HCT116 (cell line): ENCODE measurements around the gene CKMT2. TPM values are rescaled to one million over a fixed set of nuclear protein-coding genes. Genes with fewer than 3 reads are reported as not detected.

ENCODE experiments used
- ATAC-seq: fragments of 200-7000 bp; cut with Tn5 transposase; 2 replicates; pipeline ENCODE4 v1.9.1; 2020; ENCODE audit warnings: mild to moderate bottlenecking, moderate library complexity
- BruUV-seq: library from RNA; stranded (reverse); fragments of 400-500 nt; replicated peaks from 2 replicates; lab custom pipeline; 2021; lab: Mats Ljungman, UMichigan
- CTCF ChIA-PET: fragments of 300-600 bp; sonication (Branson Sonifier 250); formaldehyde crosslinking; loops from one replicate; lab custom pipeline; 2021; ENCODE audit warnings: antibody characterized with exemption; lab: Charles Lee
- POLR2A ChIA-PET: fragments of 300-600, 350-600 bp; sonication (Branson Sonifier 250); formaldehyde crosslinking; loops from one replicate; lab custom pipeline; 2021; ENCODE audit warnings: antibody characterized with exemption; lab: Charles Lee
- RAD21 ChIA-PET, 2 experiments: fragments of 300-600 bp; sonication (Branson Sonifier 250); formaldehyde crosslinking; loops; one replicate each; lab custom pipeline; 2023; ENCODE audit warnings: low total read pairs in 2 of 2; ENCODE audit not compliant: uncharacterized antibody in 2 of 2, unreplicated experiment in 2 of 2, low non-redundant PET in 1 of 2; lab: Charles Lee
- DNase-seq: peaks from one replicate; pipeline ENCODE4 v3.0.0-alpha.2; 2010; ENCODE audit warnings: low read depth, low spot score
- H2AFZ ChIP-seq: fragments of 200-600 bp; shearing (Covaris generic), sonication (generic); 2 replicates; pipeline ENCODE4 v1.6.1; 2017; ENCODE audit warnings: low read depth, mixed run types, mixed read lengths, antibody characterized with exemption, low read length; ENCODE audit not compliant: poor library complexity, severe bottlenecking
- H3K27ac ChIP-seq: 2 replicates; pipeline ENCODE4 v1.5.1; 2012; ENCODE audit warnings: low read depth, low read length
- H3K27me3 ChIP-seq: fragments of 200-600 bp; sonication (generic); 2 replicates; pipeline ENCODE4 v1.6.1; 2016; ENCODE audit warnings: mixed run types, low read length, mixed read lengths; ENCODE audit not compliant: insufficient read depth
- H3K36me3 ChIP-seq, 2 experiments: fragments of 200-500 bp in 1 of 2; fragments of 200-600 bp in 1 of 2; sonication (Bioruptor generic) in 1 of 2; sonication (generic) in 1 of 2; 2 replicates each; pipeline versions ENCODE4 v1.5.1 to v1.6.1; 2014 to 2016; ENCODE audit warnings: low read length in 2 of 2, inconsistent platforms in 1 of 2, mixed read lengths in 1 of 2, mixed run types in 1 of 2; ENCODE audit not compliant: insufficient read depth in 2 of 2, control insufficient read depth in 1 of 2
- H3K4me1 ChIP-seq, 2 experiments: fragments of 200-600 bp in 1 of 2; sonication (generic) in 1 of 2; 2 replicates each; pipeline versions ENCODE4 v1.5.1 to v1.6.1; 2012 to 2017; ENCODE audit warnings: low read length in 2 of 2, inconsistent platforms in 1 of 2, mild to moderate bottlenecking in 1 of 2, mixed read lengths in 1 of 2, mixed run types in 1 of 2, moderate library complexity in 1 of 2; ENCODE audit not compliant: insufficient read depth in 2 of 2, control insufficient read depth in 1 of 2
- H3K4me2 ChIP-seq: fragments of 200-600 bp; sonication (generic); 2 replicates; pipeline ENCODE4 v1.6.1; 2017; ENCODE audit warnings: mixed run types, low read length, mixed read lengths
- H3K4me3 ChIP-seq, 2 experiments: fragments of 200-600 bp in 1 of 2; sonication (generic) in 1 of 2; replicated peaks in 1 of 2; 2 replicates each; pipeline ENCODE4 v1.5.1; 2011 to 2016; ENCODE audit warnings: low read length in 2 of 2, control low read depth in 1 of 2, low read depth in 1 of 2, mild to moderate bottlenecking in 1 of 2, mixed read lengths in 1 of 2, mixed run types in 1 of 2
- H3K79me2 ChIP-seq: fragments of 200-600 bp; sonication (generic); 2 replicates; pipeline ENCODE4 v1.6.1; 2017; ENCODE audit warnings: mild to moderate bottlenecking, mixed run types, low read length, moderate library complexity, mixed read lengths; ENCODE audit not compliant: insufficient read depth
- H3K9ac ChIP-seq: fragments of 200-600 bp; sonication (generic); 2 replicates; pipeline ENCODE4 v1.6.1; 2016; ENCODE audit warnings: low read length, mixed read lengths
- H3K9me2 ChIP-seq: fragments of 200-600 bp; sonication (generic), shearing (Covaris generic); 2 replicates; pipeline ENCODE4 v1.6.1; 2017; ENCODE audit warnings: mixed run types, mild to moderate bottlenecking, moderate library complexity; ENCODE audit not compliant: insufficient read depth
- H3K9me3 ChIP-seq, 2 experiments: fragments of 200-500 bp in 1 of 2; fragments of 200-600 bp in 1 of 2; sonication (Bioruptor generic) in 1 of 2; sonication (generic) in 1 of 2; 2 replicates each; pipeline ENCODE4 v1.6.1; 2014 to 2017; ENCODE audit warnings: low read length in 2 of 2, mixed read lengths in 2 of 2, inconsistent platforms in 1 of 2, low read depth in 1 of 2, mild to moderate bottlenecking in 1 of 2, mixed run types in 1 of 2, moderate library complexity in 1 of 2; ENCODE audit not compliant: control insufficient read depth in 1 of 2, insufficient read depth in 1 of 2
- H4K20me1 ChIP-seq: fragments of 200-600 bp; sonication (generic), shearing (Covaris generic); 2 replicates; pipeline ENCODE4 v1.6.1; 2017; ENCODE audit warnings: mixed run types, mild to moderate bottlenecking, moderate library complexity; ENCODE audit not compliant: insufficient read depth
- ATF3 ChIP-seq: IDR thresholded peaks from 2 replicates; pipeline ENCODE4 v1.6.1; 2012
- CBX3 ChIP-seq: IDR thresholded peaks from 2 replicates; pipeline ENCODE4 v1.6.1; 2012; ENCODE audit warnings: low read depth
- CEBPB ChIP-seq: IDR thresholded peaks from 2 replicates; pipeline ENCODE4 v1.6.1; 2012; ENCODE audit warnings: low read depth
- EGR1 ChIP-seq: IDR thresholded peaks from 2 replicates; pipeline ENCODE4 v1.6.1; 2012; ENCODE audit warnings: low read depth
- ELF1 ChIP-seq: IDR thresholded peaks from 2 replicates; pipeline ENCODE4 v1.6.1; 2012; ENCODE audit warnings: low read depth, borderline replicate concordance
- EZH2 ChIP-seq: fragments of 200-600 bp; sonication (generic); IDR thresholded peaks from 2 replicates; pipeline ENCODE4 v1.6.1; 2017; ENCODE audit warnings: antibody characterized with exemption, mixed run types
- FOSL1 ChIP-seq: IDR thresholded peaks from 2 replicates; pipeline ENCODE4 v1.6.1; 2012; ENCODE audit warnings: low read depth
- JUND ChIP-seq: IDR thresholded peaks from 2 replicates; pipeline ENCODE4 v1.6.1; 2012
- POLR2A ChIP-seq: IDR thresholded peaks from 2 replicates; pipeline ENCODE4 v1.7.0; 2011; ENCODE audit warnings: borderline replicate concordance; ENCODE audit not compliant: insufficient read depth, insufficient read length; ENCODE audit errors: extremely low read depth
- RAD21 ChIP-seq: IDR thresholded peaks from 2 replicates; pipeline ENCODE4 v1.6.1; 2012; ENCODE audit warnings: low read depth, mild to moderate bottlenecking
- REST ChIP-seq: IDR thresholded peaks from 2 replicates; pipeline ENCODE4 v1.6.1; 2012; ENCODE audit warnings: low read depth
- SP1 ChIP-seq: IDR thresholded peaks from 2 replicates; pipeline ENCODE4 v1.6.1; 2012; ENCODE audit warnings: low read depth
- YY1 ChIP-seq: IDR thresholded peaks from 2 replicates; pipeline ENCODE4 v1.6.1; 2011; ENCODE audit warnings: low read length, low read depth, moderate library complexity, mild to moderate bottlenecking; ENCODE audit not compliant: insufficient replicate concordance; ENCODE audit errors: extremely low read depth
- ZFX ChIP-seq: fragments of 450-650 bp; IDR thresholded peaks from 2 replicates; pipeline ENCODE4 v1.6.1; 2017
- ZNF274 ChIP-seq: fragments of 200-500 bp; sonication (Bioruptor generic); IDR thresholded peaks from 2 replicates; pipeline ENCODE4 v1.6.1; 2014; ENCODE audit warnings: mild to moderate bottlenecking, low read depth, low read length, inconsistent platforms
- intact Hi-C: fragments of 100-400 bp; cut with micrococcal nuclease; formaldehyde crosslinking; loops from 2 replicates; pipeline ENCODE4 v1.10.0; 2022
- total RNA-seq: library from RNA; stranded (reverse); gene quantifications from one replicate; pipeline ENCODE4 v1.2.1, GENCODE V29; 2021; ENCODE audit not compliant: unreplicated experiment
- TF ChIP-seq, protein P1 (sequence below): IDR thresholded peaks from 2 replicates; pipeline ENCODE4 v1.6.1; 2011; ENCODE audit warnings: mild to moderate bottlenecking, low read length, moderate library complexity; ENCODE audit not compliant: insufficient replicate concordance; ENCODE audit errors: extremely low read depth
- TF ChIP-seq, protein P2 (sequence below), 3 experiments: fragments of 200-600 bp in 1 of 3; sonication (generic) in 1 of 3; IDR thresholded peaks in 2 of 3; conservative IDR thresholded peaks in 1 of 3; 2 replicates each; pipeline ENCODE4 v1.5.1; 2012 to 2017; ENCODE audit warnings: low read depth in 2 of 3, low read length in 2 of 3, antibody characterized with exemption in 1 of 3, borderline replicate concordance in 1 of 3, control low read depth in 1 of 3, mild to moderate bottlenecking in 1 of 3, mixed read lengths in 1 of 3, mixed run types in 1 of 3, moderate library complexity in 1 of 3; ENCODE audit not compliant: insufficient read depth in 1 of 3

CKMT2 gene
- total RNA-seq, 1 experiment from 2014 or later = not detected

DNA sequence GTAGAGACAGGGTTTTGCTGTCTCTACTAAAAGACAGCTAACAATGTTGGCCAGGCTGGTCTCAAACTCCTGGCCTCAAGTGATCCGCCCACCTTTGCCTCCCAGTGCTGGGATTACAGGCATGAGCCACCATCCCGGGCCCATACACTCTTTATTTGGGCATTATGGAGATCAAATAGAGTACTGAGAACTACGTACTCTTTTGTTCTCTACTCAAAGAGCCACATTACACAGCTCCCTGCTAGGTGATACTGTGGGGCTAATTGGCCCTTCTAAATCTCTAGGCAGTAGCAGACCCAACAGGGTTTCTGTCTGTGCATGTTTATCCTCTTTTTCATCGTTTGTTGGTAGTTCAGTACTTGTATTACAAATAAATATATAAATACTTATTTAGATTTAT is 16.1 kb downstream of the CKMT2 start (continued):
- TF ChIP-seq REST (no peak), ELF1 (no peak), YY1 (no peak), ZFX (no peak), ATF3 (no peak), RAD21 (no peak), SP1 (no peak)

DNA sequence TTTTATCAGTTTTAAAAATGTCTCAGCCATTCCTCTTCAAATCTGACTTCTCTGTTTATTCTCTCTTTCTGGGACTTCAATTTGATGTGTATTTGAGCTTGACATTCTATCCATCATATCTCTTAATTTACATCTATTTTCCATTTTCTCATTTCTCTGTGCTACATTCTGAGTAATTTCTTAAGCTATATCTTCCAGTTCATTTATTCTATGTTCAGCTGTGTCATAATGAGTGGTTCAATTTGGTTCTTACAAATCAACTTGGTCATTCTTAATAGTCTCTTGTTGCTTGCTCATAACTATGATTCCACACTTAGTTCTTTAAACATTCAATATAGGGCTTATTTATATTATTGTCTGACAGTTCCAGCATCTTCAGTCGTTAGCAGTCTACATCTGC is 16.9 kb downstream of the CKMT2 start:
- DNase-seq (no peak), ATAC-seq (no peak)
- H3K27ac ChIP-seq = no peak overlapping the region
- ChIA-PET RAD21 (no interaction called here), CTCF (no interaction called here), POLR2A (no interaction called here)
- no peaks in the 10 kb centered on the region for H3K27me3 ChIP-seq
- H3K9me2 ChIP-seq = no peaks in the 10 kb centered on the region
- no peak overlapping the region for H3K9ac ChIP-seq
- H3K9me3 ChIP-seq = no peaks in the 10 kb centered on the region
- H4K20me1 ChIP-seq = no peaks in the 10 kb centered on the region
- no peak overlapping the region for H3K4me3 ChIP-seq
- H2AFZ ChIP-seq = no peak overlapping the region
- H3K4me2 ChIP-seq = no peak overlapping the region
- intact Hi-C loops = no loop called here
- BruUV-seq = no TSS peak
- no peaks in the 10 kb centered on the region for H3K36me3 ChIP-seq
- H3K4me1 ChIP-seq = peaks cover 20 to 36% of the 10 kb centered on the region in 2 experiments
- H3K79me2 ChIP-seq = no peaks in the 10 kb centered on the region
- TF ChIP-seq ZNF274 = no peak
- TF ChIP-seq ELF1 = no peak
- no peak for TF ChIP-seq EGR1
- TF ChIP-seq, protein P1, sequence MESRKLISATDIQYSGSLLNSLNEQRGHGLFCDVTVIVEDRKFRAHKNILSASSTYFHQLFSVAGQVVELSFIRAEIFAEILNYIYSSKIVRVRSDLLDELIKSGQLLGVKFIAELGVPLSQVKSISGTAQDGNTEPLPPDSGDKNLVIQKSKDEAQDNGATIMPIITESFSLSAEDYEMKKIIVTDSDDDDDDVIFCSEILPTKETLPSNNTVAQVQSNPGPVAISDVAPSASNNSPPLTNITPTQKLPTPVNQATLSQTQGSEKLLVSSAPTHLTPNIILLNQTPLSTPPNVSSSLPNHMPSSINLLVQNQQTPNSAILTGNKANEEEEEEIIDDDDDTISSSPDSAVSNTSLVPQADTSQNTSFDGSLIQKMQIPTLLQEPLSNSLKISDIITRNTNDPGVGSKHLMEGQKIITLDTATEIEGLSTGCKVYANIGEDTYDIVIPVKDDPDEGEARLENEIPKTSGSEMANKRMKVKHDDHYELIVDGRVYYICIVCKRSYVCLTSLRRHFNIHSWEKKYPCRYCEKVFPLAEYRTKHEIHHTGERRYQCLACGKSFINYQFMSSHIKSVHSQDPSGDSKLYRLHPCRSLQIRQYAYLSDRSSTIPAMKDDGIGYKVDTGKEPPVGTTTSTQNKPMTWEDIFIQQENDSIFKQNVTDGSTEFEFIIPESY = no peak
- no peak for TF ChIP-seq FOSL1
- TF ChIP-seq JUND = no peak
- no peak for TF ChIP-seq EZH2
- TF ChIP-seq YY1 = no peak
- TF ChIP-seq CBX3 = no peak
- no peak for TF ChIP-seq POLR2A
- TF ChIP-seq, protein P2, sequence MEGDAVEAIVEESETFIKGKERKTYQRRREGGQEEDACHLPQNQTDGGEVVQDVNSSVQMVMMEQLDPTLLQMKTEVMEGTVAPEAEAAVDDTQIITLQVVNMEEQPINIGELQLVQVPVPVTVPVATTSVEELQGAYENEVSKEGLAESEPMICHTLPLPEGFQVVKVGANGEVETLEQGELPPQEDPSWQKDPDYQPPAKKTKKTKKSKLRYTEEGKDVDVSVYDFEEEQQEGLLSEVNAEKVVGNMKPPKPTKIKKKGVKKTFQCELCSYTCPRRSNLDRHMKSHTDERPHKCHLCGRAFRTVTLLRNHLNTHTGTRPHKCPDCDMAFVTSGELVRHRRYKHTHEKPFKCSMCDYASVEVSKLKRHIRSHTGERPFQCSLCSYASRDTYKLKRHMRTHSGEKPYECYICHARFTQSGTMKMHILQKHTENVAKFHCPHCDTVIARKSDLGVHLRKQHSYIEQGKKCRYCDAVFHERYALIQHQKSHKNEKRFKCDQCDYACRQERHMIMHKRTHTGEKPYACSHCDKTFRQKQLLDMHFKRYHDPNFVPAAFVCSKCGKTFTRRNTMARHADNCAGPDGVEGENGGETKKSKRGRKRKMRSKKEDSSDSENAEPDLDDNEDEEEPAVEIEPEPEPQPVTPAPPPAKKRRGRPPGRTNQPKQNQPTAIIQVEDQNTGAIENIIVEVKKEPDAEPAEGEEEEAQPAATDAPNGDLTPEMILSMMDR (IDR thresholded peaks at IDR 0.05 in 2 of 3, conservative IDR thresholded peaks at IDR 0.05 in 1 of 3; ENCODE audit: borderline replicate concordance in 1 of 3, insufficient read depth in 1 of 3, low read depth in 2 of 3, low read length in 2 of 3) = no peak
- no peak for TF ChIP-seq CEBPB
